Measurements from ENCODE around the gene PDE3A.
"Not testable (repeated sequence)": the region's sequence is repeated elsewhere in the genome, so short reads cannot be mapped to it uniquely, and the experiment has no call there.

PDE3A gene

GRCh38 chr12:20368114-20368650 lies at the start of gene PDE3A:
Gene PDE3A (plus strand): TSS chr12:20368537. CDS start chr12:20369285, 748 bp downstream.
- DNase-seq = peak; percentile 86

DNA sequence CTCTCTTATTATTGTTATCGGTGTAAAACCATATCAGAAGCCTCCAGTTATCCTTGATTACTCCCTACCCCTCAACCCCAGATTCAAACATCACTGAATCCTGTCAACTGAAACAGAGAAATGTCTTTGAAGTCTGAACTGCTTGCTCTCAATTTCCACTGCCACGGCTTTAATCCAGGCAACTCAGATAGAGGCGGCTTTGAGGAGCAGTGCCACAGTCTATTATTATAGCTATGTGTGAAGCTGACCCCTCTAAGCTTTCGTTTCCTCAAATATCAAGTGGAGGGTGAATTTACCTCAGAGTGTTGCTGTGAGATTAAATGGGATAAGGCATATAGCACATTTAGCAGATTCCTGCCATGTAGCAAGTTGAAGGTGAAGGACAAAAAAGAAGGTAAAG lies 49.0 kb upstream of the PDE3A start:
- no peak for DNase-seq

DNA sequence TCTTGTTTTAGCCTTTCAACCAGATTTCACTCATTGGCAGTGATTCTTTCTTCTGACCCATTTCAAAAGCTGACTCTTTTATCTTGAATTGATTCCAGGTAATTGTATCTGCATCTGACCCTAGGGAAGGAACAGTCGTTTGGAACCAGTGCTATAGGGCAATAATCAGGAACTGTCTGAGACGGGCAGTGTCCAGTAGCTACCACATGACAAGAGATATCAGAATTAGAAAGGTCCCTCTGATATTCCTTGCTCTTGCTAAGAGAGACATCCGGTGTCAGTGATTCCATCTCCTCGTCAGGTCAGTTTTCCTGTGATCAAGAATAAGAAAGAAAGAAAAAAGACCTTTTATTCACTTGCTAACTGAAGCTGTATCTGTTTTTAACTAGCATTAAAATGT lies 47.8 kb upstream of the PDE3A start:
- no peak for DNase-seq

DNA sequence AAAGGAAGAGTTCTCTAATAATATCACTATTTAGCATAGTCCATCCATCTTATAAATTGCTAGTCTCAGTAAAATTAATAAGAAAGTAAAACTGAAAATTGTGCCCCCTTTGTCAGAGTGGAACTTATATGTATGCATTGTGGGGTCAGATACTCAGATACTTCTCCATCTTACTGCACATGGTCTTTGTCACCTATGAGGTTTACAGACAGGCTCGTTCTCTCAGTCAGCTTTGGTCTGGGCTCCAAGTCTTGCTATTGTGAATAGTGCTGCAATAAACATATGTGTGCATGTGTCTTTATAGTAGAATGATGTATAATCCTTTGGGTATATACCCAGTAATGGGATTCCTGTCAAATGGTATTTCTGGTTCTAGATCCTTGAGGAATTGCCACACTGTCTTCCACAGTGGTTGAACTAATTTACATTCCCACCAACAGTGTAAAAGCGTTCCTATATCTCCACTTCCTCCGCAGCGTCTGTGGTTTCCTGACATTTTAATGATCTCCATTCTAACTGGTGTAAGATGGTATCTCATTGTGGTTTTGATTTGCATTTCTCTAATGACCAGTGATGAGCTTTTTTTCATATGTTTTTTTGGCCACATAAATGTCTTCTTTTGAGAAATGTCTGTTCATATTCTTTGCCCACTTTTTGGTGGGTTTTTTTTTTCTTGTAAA lies 37.4 kb upstream of the PDE3A start:
- not testable (repeated sequence) for DNase-seq

GRCh38 chr12:20339060-20339459 lies 29.3 kb upstream of the PDE3A start:
- no peak for DNase-seq

GRCh38 chr12:20342111-20342510 lies 26.2 kb upstream of the PDE3A start:
- no peak for DNase-seq

- no peak for DNase-seq
Observed at GRCh38 chr12:20345866-20346265, 22.5 kb upstream of the PDE3A start.

DNA sequence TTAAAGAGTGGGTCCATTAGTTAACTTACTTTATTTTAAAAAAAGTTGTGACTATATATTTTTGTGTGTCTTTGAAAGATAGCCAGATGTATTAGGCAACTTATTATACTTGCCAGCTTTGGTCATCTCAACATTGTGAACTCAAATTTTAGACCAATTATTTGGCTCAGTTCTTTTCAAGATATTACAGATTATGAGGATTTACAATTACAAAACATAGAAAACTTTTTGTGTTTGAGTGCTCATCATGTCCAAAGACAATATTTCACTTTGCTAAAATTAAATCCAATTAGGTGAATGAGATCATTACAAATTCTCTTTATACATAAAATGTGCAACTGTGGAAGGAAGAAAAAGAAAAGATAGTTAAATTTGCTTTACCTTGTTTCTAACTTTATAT lies 18.3 kb upstream of the PDE3A start:
- no peak for DNase-seq

DNA sequence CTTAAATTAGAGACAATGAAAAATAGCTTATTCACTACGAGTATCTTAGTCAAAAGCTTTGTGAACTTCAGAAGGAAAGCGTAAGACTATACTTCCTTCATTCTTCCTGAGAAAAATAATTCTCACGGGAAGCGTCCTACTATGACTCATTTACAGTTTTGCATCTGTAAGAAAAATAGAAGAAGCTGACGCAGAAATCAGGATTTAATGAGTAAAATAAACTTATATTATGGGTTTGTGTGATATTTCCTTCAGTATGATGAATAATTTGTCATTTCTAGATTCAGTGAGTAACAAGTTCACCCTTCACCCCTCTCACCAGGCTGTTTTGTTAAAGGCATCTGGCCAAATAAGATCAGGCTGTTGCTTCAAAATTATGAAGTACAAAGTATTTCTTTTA lies 17.8 kb upstream of the PDE3A start:
- DNase-seq = no peak

DNA sequence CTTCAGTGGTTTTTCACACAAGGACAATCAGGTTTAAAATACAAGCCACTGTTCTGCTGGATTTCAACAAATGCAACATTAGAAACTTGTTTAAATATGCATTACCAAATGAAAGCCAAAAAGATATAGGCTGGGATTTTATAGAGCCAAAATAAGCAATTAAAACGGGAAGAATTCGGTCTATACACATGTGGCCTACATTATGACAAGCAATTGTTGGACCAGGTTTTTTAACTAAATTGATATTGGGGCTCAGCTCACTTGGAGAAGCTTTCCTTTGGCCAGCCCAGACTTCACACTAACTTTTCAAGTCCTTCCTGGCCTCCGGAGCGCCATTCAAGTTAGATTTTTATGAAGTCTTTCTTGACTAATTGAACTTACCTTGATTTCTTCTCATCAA lies 16.9 kb upstream of the PDE3A start:
- no peak for DNase-seq

GRCh38 chr12:20356048-20356447 lies 12.3 kb upstream of the PDE3A start:
- no peak for DNase-seq

- DNase-seq = no peak
Observed at GRCh38 chr12:20360407-20360806, 7.9 kb upstream of the PDE3A start.

- DNase-seq = no peak
Observed at GRCh38 chr12:20361416-20361815, 6.9 kb upstream of the PDE3A start.

DNA sequence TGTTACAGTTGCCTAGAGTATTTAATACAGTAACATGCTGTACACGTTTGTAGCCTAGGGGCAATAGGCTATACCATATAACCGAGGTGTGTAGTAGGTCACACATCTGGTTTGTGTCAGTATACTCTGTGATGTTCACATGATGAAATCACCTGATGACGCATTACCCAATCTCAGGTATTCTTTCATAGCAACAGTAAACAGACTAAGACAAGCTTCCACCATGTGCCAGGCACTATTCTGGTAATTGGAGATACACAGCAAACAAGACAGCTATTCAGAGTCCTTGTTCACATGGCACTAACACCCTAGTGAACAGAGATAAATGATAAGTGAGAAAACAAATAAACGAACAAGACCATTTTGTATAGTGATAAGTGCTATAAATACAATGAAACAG lies 3.8 kb upstream of the PDE3A start:
- DNase-seq = no peak

DNA sequence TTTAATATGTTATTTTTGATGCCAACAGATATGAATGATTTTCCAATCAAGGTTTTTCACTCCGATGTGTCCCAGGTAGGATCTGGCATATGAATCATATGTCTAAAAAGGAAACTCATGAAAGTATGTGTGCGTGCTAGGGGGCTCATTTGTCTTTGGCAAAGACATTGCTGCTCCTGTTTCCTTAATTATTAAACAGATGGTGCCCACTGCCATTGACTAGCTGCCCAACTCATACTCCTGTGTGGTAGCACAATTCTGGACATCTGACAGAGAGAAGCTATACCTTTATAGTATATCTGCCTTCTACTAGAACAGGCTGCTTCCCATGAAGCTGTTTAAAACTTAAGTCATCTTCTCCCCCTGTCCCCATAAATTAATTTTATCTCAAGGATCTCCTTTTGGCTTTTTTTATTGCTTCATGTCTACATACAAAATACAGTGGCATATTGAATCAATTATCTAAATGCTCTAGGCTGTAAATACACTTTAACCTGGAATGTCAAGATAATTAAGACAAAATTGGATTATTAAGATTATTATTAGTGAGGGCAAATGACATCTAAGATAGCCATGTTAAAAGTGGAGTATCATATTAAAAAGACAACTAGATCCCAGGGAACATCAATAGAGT lies 1.4 kb upstream of the PDE3A start:
- DNase-seq = no peak

- no peak for DNase-seq
Observed at GRCh38 chr12:20367583-20368113, 689 bp upstream of the PDE3A start.

DNA sequence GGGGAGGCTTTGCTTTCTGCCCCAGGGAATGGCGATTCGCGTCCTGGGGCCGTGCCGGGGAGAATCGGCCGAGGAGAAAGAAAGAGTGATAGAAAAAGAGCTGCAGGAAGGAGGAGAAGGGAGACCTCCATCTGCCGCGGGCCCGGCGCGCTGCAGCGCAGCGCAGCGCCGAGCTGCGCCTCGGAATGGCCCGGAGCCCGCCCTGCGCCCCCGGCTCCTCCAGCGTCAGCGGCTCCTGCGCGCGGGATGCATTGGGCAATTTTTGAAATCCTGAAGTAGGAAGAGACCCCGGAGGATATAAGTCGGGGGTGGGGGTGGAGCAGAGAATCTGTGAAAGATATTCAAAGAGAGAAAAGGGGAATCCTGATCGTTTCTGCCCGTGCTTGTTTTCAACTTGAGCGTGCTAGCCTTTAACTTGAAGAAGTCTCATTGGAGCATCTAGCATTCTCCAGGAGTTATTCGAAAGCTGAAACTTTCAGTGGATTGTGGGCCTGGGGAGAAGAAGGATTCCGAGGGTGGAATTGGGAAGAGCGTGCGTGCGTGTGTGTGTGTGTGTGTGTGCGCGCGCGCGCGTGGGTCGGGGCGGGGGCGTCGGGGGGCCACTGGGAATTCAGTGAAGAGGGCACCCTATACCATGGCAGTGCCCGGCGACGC lies 441 bp downstream of the PDE3A start:
- DNase-seq = peak; percentile 75

- DNase-seq = peak; percentile 84
Observed at GRCh38 chr12:20369305-20370013, 1.1 kb downstream of the PDE3A start.

DNA sequence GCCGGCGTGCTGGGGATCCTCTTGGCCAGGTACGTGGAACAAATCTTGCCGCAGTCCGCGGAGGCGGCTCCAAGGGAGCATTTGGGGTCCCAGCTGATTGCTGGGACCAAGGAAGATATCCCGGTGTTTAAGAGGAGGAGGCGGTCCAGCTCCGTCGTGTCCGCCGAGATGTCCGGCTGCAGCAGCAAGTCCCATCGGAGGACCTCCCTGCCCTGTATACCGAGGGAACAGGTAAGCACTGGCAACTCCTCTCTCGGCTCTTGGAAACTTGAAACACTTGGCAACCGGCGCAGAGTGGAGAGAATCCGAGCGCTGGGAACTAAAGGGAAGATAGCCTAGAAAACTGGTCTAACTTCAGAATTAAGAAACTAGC lies 1.7 kb downstream of the PDE3A start:
- DNase-seq = peak; percentile 66

- no peak for DNase-seq
Observed at GRCh38 chr12:20370866-20371519, 2.7 kb downstream of the PDE3A start.

DNA sequence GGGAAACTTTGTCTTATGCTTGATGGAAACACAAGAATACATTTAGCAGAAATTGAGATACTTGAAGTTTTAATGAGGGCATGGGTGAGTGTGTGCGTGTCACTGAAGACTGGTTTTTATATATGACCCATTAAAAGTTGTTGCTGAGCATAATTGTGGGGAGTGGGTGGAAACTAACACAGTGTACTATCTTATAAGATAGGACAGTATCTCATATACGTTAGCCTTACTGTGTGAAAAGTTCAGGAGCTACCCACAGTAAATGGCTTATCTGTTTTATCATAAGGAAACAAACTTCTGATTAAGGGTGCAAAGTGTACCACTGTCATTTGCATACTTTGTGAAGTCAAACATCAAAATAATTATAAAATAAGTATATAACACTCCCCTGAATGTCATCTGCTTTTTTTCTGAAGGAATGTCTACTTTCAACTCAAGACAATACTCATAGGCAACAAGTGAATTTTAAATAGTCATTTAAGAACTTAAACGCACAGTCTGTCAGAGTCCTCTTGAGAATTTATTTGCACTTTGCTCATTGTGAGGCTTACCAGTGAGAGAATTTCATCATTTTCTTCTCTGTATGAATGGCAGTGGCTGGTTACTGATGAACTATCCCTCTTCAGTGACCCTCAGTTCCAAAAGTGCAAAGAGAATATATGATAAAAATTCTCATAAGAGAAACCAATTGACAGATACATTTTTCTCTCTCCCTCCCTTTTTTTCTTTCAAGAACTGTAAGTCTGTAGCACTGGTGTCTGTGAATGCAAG lies 4.2 kb downstream of the PDE3A start:
- no peak for DNase-seq

DNA sequence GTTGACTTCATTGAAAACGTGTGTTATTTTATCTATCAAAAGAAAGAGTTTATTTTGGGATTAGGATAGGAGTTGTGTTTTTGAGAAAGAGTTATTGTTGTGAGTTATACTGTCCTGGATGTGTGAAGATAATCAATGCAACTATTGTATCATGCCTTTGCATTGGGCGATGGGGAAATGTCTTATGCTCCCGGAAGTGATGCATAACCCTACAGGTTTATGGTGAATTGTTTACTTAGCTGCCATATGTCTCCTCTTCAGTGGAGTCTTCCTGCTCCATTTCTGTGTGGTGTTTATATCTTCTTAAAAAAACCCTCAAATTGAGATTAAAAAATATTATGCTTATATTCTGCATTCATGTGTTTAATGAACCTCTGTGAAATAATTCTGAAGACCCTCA lies 6.5 kb downstream of the PDE3A start:
- no peak for DNase-seq
